Sigmoid colon (tissue), 7 donors: ENCODE data around the gene PPIP5K2. TPM values are rescaled to one million over a fixed set of nuclear protein-coding genes. Genes with fewer than 3 reads are reported as not detected.

Experiments used
- DNase-seq: peaks from one replicate; pipeline ENCODE4 v3.0.0-alpha.2; 2019
- H3K27ac ChIP-seq, 4 donors: fragments of 200-600 bp; sonication (generic); one replicate each; pipeline ENCODE4 v1.5.1; 2016 to 2019; ENCODE audit warnings: mild to moderate bottlenecking in 1 of 4
- H3K27me3 ChIP-seq, 3 donors: fragments of 200-600 bp; sonication (generic); one replicate each; pipeline ENCODE4 v1.5.1; 2019; ENCODE audit warnings: mild to moderate bottlenecking in 1 of 3
- H3K36me3 ChIP-seq, 4 donors: fragments of 200-600 bp; sonication (generic); one replicate each; pipeline ENCODE4 v1.5.1; 2016 to 2019
- H3K4me1 ChIP-seq, 4 donors: fragments of 200-600 bp; sonication (generic); one replicate each; pipeline ENCODE4 v1.5.1; 2017 to 2019
- H3K4me3 ChIP-seq, 4 donors: fragments of 200-600 bp; sonication (generic); one replicate each; pipeline ENCODE4 v1.5.1; 2017 to 2019; ENCODE audit warnings: mild to moderate bottlenecking in 2 of 4, moderate library complexity in 1 of 4
- H3K9me3 ChIP-seq, 4 donors: fragments of 200-600 bp in 3 of 4; sonication (generic) in 3 of 4; one replicate each; pipeline versions ENCODE4 v1.5.1 to v1.6.1; 2013 to 2019
- EP300 ChIP-seq, 4 donors: sonication (generic); formaldehyde crosslinking; IDR thresholded peaks; one replicate each; pipeline ENCODE4 v1.6.1; 2017; ENCODE audit warnings: antibody characterized with exemption in 4 of 4
- POLR2A ChIP-seq, 2 donors: fragments of 450-650 bp; IDR thresholded peaks; one replicate each; pipeline ENCODE4 v1.6.1; 2016; ENCODE audit warnings: antibody characterized with exemption in 2 of 2, mild to moderate bottlenecking in 2 of 2, moderate library complexity in 2 of 2
- POLR2AphosphoS5 ChIP-seq, 4 donors: sonication (generic); formaldehyde crosslinking; IDR thresholded peaks; one replicate each; pipeline ENCODE4 v1.6.1; 2017; ENCODE audit warnings: antibody characterized with exemption in 4 of 4
- WGBS, 2 donors: extraction: QIAGEN DNeasy Blood & Tissue Kit; methylation state at CpG; one replicate each; pipeline ENCODE4 v1.1.7; 2013; 5-methylcytosine and 5-hydroxymethylcytosine counted together
- intact Hi-C: fragments of 100-400 bp; cut with DNase I; formaldehyde crosslinking; loops from one replicate; pipeline ENCODE4 v1.15.1; 2023
- polyA plus RNA-seq, 3 donors: library from polyadenylated mRNA; stranded (reverse); fragments of 200-250 nt; gene quantifications; one replicate each; pipeline ENCODE4 v1.2.3, GENCODE V29; 2013
- total RNA-seq, 4 donors: library from RNA; depleted of rRNA; stranded (reverse); fragments of >200 nt; gene quantifications; one replicate each; pipeline ENCODE4 v1.1.0, GENCODE V29; 2016
- TF ChIP-seq, protein P1 (sequence below), 4 experiments: fragments of 450-650 bp in 3 of 4; fragments of 200-600 bp in 1 of 4; IDR thresholded peaks; one replicate each; pipeline ENCODE4 v1.5.1; 2016 to 2019; ENCODE audit warnings: antibody characterized with exemption in 4 of 4, mild to moderate bottlenecking in 3 of 4, moderate library complexity in 2 of 4
- donor health status: healthy with polysubstance abuse.
- donor health status: Bipolar disorder and iron deficiency.
- donor health status: healthy.

The PPIP5K2 gene
- total and polyA plus RNA-seq, 7 donors: 20.4 to 34.1 (median 22.8) TPM

DNA sequence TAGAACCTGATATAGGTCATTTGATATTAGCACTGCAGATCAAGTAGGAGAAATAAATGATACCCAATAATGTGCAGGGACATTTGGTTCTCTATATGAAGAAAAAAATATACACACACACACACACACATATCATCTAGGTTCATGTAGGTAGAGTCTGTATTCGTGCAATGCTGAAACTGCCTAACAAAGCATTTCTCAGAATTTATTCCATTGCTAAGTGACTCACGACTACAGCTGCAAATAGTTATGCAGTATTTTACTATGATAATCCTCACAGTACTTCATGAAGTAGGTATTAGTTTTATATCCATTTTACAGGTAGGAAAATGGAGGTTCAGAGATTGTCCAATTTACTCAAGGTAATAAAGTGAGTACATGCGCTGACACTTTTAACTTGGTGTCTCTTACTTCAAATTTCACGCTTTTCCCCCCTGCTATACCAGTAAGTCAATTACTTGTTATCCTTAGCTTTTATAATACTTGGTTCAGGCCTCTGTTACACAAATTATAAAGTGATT lies 2.6 kb upstream of the PPIP5K2 start:
- no peak overlapping the region for H3K27ac ChIP-seq
- intact Hi-C loops: no loop called here
- H3K4me1 ChIP-seq: peaks cover 0 to 37% (median 31%) of the 10 kb centered on the region in 4 donors

GRCh38 chr5:103119070-103119764 lies 884 bp upstream of the PPIP5K2 start:
- TF ChIP-seq EP300 (IDR thresholded peaks at IDR 0.05) (no peak), POLR2AphosphoS5 (IDR thresholded peaks at IDR 0.05) (no peak), POLR2A (IDR thresholded peaks at IDR 0.05) (no peak)
- TF ChIP-seq, protein P1, sequence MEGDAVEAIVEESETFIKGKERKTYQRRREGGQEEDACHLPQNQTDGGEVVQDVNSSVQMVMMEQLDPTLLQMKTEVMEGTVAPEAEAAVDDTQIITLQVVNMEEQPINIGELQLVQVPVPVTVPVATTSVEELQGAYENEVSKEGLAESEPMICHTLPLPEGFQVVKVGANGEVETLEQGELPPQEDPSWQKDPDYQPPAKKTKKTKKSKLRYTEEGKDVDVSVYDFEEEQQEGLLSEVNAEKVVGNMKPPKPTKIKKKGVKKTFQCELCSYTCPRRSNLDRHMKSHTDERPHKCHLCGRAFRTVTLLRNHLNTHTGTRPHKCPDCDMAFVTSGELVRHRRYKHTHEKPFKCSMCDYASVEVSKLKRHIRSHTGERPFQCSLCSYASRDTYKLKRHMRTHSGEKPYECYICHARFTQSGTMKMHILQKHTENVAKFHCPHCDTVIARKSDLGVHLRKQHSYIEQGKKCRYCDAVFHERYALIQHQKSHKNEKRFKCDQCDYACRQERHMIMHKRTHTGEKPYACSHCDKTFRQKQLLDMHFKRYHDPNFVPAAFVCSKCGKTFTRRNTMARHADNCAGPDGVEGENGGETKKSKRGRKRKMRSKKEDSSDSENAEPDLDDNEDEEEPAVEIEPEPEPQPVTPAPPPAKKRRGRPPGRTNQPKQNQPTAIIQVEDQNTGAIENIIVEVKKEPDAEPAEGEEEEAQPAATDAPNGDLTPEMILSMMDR (IDR thresholded peaks at IDR 0.05): no peak
- Histone ChIP-seq H3K4me3 (peak overlapping the region; percentile 78 to 83 (median 80)), H3K27me3 (no peaks in the 10 kb centered on the region), H3K27ac (peak overlapping the region; percentile 84 to 89 (median 88)), H3K9me3 (no peaks in the 10 kb centered on the region), H3K4me1 (peaks cover 0 to 44% (median 32%) of the 10 kb centered on the region in 4 donors), H3K36me3 (no peaks in the 10 kb centered on the region)
- WGBS, 2 donors: 0 to 1% methylated on average over 15 of the region's 15 CpGs
- intact Hi-C loops: no loop called here
- no peak for DNase-seq

More for the DNA sequence above, 2.6 kb upstream of the PPIP5K2 start:
- Histone ChIP-seq H3K4me3 (no peak overlapping the region), H3K36me3 (no peaks in the 10 kb centered on the region), H3K9me3 (no peaks in the 10 kb centered on the region), H3K27me3 (no peaks in the 10 kb centered on the region)
- TF ChIP-seq POLR2A (IDR thresholded peaks at IDR 0.05) (no peak), EP300 (IDR thresholded peaks at IDR 0.05) (no peak), POLR2AphosphoS5 (IDR thresholded peaks at IDR 0.05) (no peak)
- TF ChIP-seq, protein P1 (IDR thresholded peaks at IDR 0.05): no peak
- WGBS, 2 donors: 77 to 94% methylated on average over 4 of the region's 4 CpGs
- no peak for DNase-seq

GRCh38 chr5:103120607-103121200 lies 603 bp downstream of the PPIP5K2 start:
- no peak for DNase-seq
- Histone ChIP-seq H3K27ac (peak overlapping the region; percentile 84 to 89 (median 88)), H3K36me3 (no peaks in the 10 kb centered on the region), H3K27me3 (no peaks in the 10 kb centered on the region), H3K4me1 (peaks cover 0 to 51% (median 33%) of the 10 kb centered on the region in 4 donors), H3K9me3 (no peaks in the 10 kb centered on the region), H3K4me3 (peak overlapping the region; percentile 78 to 83 (median 80))
- intact Hi-C loops: loop anchor here (2.0 to 10.0 kb wide), 2 partner anchors 138 to 366 kb away; partner anchors contain the start of genes MACIR and PAM
- WGBS, 2 donors: 1% methylated on average over 17 of the region's 17 CpGs
- TF ChIP-seq EP300 (IDR thresholded peaks at IDR 0.05): no peak
- no peak for TF ChIP-seq POLR2A (IDR thresholded peaks at IDR 0.05)
- no peak for TF ChIP-seq POLR2AphosphoS5 (IDR thresholded peaks at IDR 0.05)
- TF ChIP-seq, protein P1 (IDR thresholded peaks at IDR 0.05): no peak

GRCh38 chr5:103122242-103122641 lies 2.1 kb downstream of the PPIP5K2 start:
- Histone ChIP-seq H3K27me3 (no peaks in the 10 kb centered on the region), H3K9me3 (no peaks in the 10 kb centered on the region), H3K27ac (no peak overlapping the region), H3K4me3 (no peak overlapping the region), H3K4me1 (peaks cover 0 to 56% (median 33%) of the 10 kb centered on the region in 4 donors), H3K36me3 (no peaks in the 10 kb centered on the region)
- no peak for DNase-seq
- intact Hi-C loops: loop anchor here (10.0 kb wide), 1 partner anchor 367 kb away; the partner anchor contains the start of gene PAM
- WGBS, 2 donors: 59 to 75% methylated on average over 3 of the region's 3 CpGs
- TF ChIP-seq POLR2AphosphoS5 (IDR thresholded peaks at IDR 0.05) (no peak), POLR2A (IDR thresholded peaks at IDR 0.05) (no peak), EP300 (IDR thresholded peaks at IDR 0.05) (no peak)
- TF ChIP-seq, protein P1 (IDR thresholded peaks at IDR 0.05): no peak
